GM12873 (cell line): ENCODE data around the gene OR4D11.

ENCODE experiments used
- CTCF ChIP-seq: IDR thresholded peaks from 2 replicates; pipeline ENCODE4 v1.5.1; 2012; ENCODE audit warnings: low read depth, mild to moderate bottlenecking, moderate library complexity, low read length, control low read depth; ENCODE audit not compliant: insufficient read depth; ENCODE audit errors: missing control alignments

OR4D11 gene

DNA sequence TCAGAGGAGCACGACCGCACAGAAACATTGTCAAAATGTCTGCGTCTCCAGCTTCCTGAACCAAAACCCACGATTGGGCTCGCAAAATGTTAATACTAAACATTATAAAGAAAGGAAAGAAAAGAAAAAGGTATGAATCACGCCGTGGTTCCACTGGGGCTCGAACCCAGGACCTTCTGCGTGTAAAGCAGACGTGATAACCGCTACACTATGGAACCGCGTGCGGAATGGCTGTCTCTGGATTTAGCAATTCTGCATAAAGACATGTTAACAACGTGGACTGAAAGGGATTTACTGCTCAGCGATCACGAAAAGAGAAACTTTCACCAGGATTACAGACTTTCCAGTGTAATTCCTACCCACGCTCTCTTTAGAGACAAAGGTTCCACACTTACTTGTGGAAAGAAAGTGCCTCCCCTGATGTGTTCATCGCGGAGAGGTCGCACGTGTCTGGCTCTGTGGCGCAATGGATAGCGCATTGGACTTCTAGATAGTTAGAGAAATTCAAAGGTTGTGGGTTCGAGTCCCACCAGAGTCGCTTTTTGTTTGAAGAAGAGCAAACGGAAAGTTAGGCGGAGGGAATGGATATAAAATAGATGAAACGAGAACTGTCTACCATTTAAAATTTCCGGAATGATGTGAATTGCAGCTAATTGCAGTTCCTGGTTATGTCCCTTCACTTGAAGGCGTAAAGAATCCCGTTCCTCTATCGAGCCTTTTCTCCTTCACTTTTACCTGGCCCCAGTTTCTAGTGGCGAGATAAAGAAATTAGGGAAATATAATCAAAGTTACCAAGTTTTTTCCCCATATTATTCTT, 47.7 kb downstream of the OR4D11 start:
- no peak for TF ChIP-seq CTCF

DNA sequence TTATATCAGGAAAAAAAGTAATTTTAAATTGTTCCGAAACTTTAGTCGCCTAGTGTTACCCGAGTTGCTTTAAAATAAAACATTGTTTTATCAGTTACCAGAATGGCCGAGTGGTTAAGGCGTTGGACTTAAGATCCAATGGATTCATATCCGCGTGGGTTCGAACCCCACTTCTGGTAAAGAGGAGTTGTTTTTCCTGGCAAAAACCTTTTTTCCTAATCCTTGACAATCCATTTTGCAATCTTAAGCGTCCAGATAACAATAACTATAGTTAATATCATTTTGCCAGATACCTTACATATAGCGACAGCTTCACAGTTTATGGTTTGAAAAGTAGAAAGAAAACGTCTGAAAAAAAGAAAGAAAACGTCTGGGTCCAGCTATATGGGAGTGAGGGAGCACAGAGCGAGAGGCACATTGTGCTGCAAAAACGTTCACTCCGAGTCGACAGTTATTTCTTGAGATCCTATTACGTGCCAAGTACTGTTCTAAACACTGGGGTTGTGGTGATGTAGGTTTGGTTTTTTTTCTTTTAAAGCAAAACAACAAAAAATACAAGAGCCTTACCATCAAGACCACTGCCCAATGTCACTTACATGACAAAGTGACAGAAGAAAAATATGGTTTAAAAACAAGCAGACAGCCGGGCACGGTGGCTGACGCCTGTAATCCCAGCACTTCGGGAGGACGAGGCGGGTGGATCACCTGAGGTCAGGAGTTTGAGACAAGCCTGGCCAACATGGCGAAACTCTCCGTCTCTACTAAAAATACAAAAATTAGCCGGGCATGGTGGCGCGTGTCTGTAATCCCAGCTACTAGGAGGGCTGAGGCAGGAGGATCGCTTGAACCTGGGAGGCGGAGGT, 48.5 kb downstream of the OR4D11 start:
- TF ChIP-seq CTCF, result no peak

- TF ChIP-seq CTCF, result no peak
Observed at GRCh38 chr11:59552844-59553243, 49.5 kb downstream of the OR4D11 start.

- no peak for TF ChIP-seq CTCF
Observed at GRCh38 chr11:59553323-59553722, 49.9 kb downstream of the OR4D11 start.
